IMR-90 (cell line): ENCODE results near the gene NALCN. TPM values are rescaled to one million over a fixed set of nuclear protein-coding genes. Genes with fewer than 3 reads are reported as not detected.

Experiments used
- ATAC-seq: fragments of 200-7000 bp; cut with Tn5 transposase; 2 replicates; pipeline ENCODE4 v1.9.1; 2020; ENCODE audit warnings: low read depth, mild to moderate bottlenecking, moderate library complexity
- BruUV-seq: library from RNA; stranded (reverse); fragments of 400-500 nt; replicated peaks from 2 replicates; lab custom pipeline; 2021; lab: Mats Ljungman, UMichigan
- CTCF ChIA-PET: fragments of 300-600 bp; formaldehyde crosslinking; extraction: SDS; loops from one replicate; lab custom pipeline; 2021; ENCODE audit warnings: antibody characterized with exemption; lab: Yijun Ruan, JAX
- POLR2A ChIA-PET: fragments of 300-600 bp; sonication (Branson Sonifier 250); formaldehyde crosslinking; loops from one replicate; lab custom pipeline; 2022; ENCODE audit warnings: antibody characterized with exemption; ENCODE audit not compliant: unreplicated experiment; lab: Charles Lee
- DNase-seq: peaks from one replicate; pipeline ENCODE4 v3.0.0; 2013
- H2AFZ ChIP-seq: replicated peaks from 2 replicates; pipeline ENCODE3; 2013; ENCODE audit warnings: low read length, mild to moderate bottlenecking; ENCODE audit not compliant: poor library complexity
- H2AK5ac ChIP-seq: 2 replicates; pipeline ENCODE4 v1.6.1; 2013; ENCODE audit warnings: low read depth, low read length, inconsistent platforms
- H2AK9ac ChIP-seq: replicated peaks from 2 replicates; pipeline ENCODE3; 2013; ENCODE audit warnings: mild to moderate bottlenecking, low read depth, low read length, moderate library complexity; ENCODE audit not compliant: poor library complexity
- H2BK120ac ChIP-seq: 2 replicates; pipeline ENCODE4 v1.6.1; 2013; ENCODE audit warnings: low read depth, low read length, inconsistent platforms
- H2BK15ac ChIP-seq: 3 replicates; pipeline ENCODE4 v1.6.1; 2013; ENCODE audit warnings: low read depth, low read length, inconsistent platforms
- H2BK20ac ChIP-seq: 2 replicates; pipeline ENCODE4 v1.6.1; 2013; ENCODE audit warnings: low read depth, mild to moderate bottlenecking, inconsistent platforms, low read length, moderate library complexity
- H2BK5ac ChIP-seq: 2 replicates; pipeline ENCODE4 v1.6.1; 2013; ENCODE audit warnings: mild to moderate bottlenecking, low read depth, low read length, inconsistent platforms; ENCODE audit not compliant: poor library complexity, severe bottlenecking
- H3K14ac ChIP-seq: replicated peaks from 2 replicates; pipeline ENCODE4 v1.6.1; 2013; ENCODE audit warnings: low read depth, low read length, inconsistent platforms
- H3K18ac ChIP-seq: 2 replicates; pipeline ENCODE4 v1.6.1; 2013; ENCODE audit warnings: low read depth, low read length, control low read depth
- H3K23ac ChIP-seq: 2 replicates; pipeline ENCODE4 v1.6.1; 2013; ENCODE audit warnings: low read depth, low read length, inconsistent platforms
- H3K27ac ChIP-seq: 2 replicates; pipeline ENCODE4 v1.5.1; 2013; ENCODE audit warnings: mild to moderate bottlenecking, control low read depth, low read length; ENCODE audit not compliant: insufficient read depth
- H3K27me3 ChIP-seq: 2 replicates; pipeline ENCODE4 v1.6.1; 2013; ENCODE audit warnings: low read length; ENCODE audit not compliant: control insufficient read depth, insufficient read depth
- H3K36me3 ChIP-seq: 2 replicates; pipeline ENCODE4 v1.6.1; 2013; ENCODE audit warnings: low read length, mixed read lengths; ENCODE audit not compliant: control insufficient read depth, insufficient read depth
- H3K4ac ChIP-seq: 2 replicates; pipeline ENCODE4 v1.6.1; 2013; ENCODE audit warnings: low read depth, low read length, inconsistent platforms
- H3K4me1 ChIP-seq: 2 replicates; pipeline ENCODE4 v1.6.1; 2013; ENCODE audit warnings: low read length, mixed read lengths; ENCODE audit not compliant: control insufficient read depth, insufficient read depth
- H3K4me2 ChIP-seq: 2 replicates; pipeline ENCODE4 v1.6.1; 2013; ENCODE audit warnings: low read depth, mild to moderate bottlenecking, control low read depth, low read length, moderate library complexity
- H3K4me3 ChIP-seq: 2 replicates; pipeline ENCODE4 v1.5.1; 2013; ENCODE audit warnings: low read depth, mild to moderate bottlenecking, control low read depth, low read length, moderate library complexity; ENCODE audit not compliant: insufficient read depth
- H3K56ac ChIP-seq: 2 replicates; pipeline ENCODE4 v1.6.1; 2013; ENCODE audit warnings: low read length, inconsistent platforms; ENCODE audit not compliant: insufficient read depth; ENCODE audit errors: extremely low read depth
- H3K79me1 ChIP-seq, 2 experiments: 2 replicates each; pipeline ENCODE4 v1.6.1; 2013; ENCODE audit warnings: low read length in 2 of 2, inconsistent platforms in 1 of 2, low read depth in 1 of 2
- H3K9ac ChIP-seq: 2 replicates; pipeline ENCODE4 v1.6.1; 2013; ENCODE audit warnings: low read depth, low read length, control low read depth
- H3K9me1 ChIP-seq: 2 replicates; pipeline ENCODE4 v1.6.1; 2013; ENCODE audit warnings: low read length, inconsistent platforms; ENCODE audit not compliant: insufficient read depth
- H3K9me3 ChIP-seq: 2 replicates; pipeline ENCODE4 v1.6.1; 2013; ENCODE audit warnings: low read length; ENCODE audit not compliant: control insufficient read depth, insufficient read depth
- H4K20me1 ChIP-seq: 2 replicates; pipeline ENCODE4 v1.6.1; 2013; ENCODE audit warnings: low read length, inconsistent platforms; ENCODE audit not compliant: insufficient read depth
- H4K5ac ChIP-seq: 2 replicates; pipeline ENCODE4 v1.6.1; 2013; ENCODE audit warnings: mild to moderate bottlenecking, low read depth, low read length, control low read depth
- H4K8ac ChIP-seq, 2 experiments: 2 replicates each; pipeline ENCODE4 v1.6.1; 2013; ENCODE audit warnings: low read depth in 2 of 2, low read length in 2 of 2, control low read depth in 1 of 2, inconsistent platforms in 1 of 2
- H4K91ac ChIP-seq: 2 replicates; pipeline ENCODE4 v1.6.1; 2013; ENCODE audit warnings: low read depth, low read length, inconsistent platforms; ENCODE audit not compliant: insufficient read depth
- CEBPB ChIP-seq: IDR thresholded peaks from 2 replicates; pipeline ENCODE4 v1.6.1; 2012; ENCODE audit warnings: low read depth, low read length, improper control_type of control experiment
- CHD1 ChIP-seq: IDR thresholded peaks from 2 replicates; pipeline ENCODE4 v1.6.1; 2012; ENCODE audit warnings: low read depth, low read length, improper control_type of control experiment
- MXI1 ChIP-seq: IDR thresholded peaks from 2 replicates; pipeline ENCODE4 v1.6.1; 2012; ENCODE audit warnings: low read depth, mild to moderate bottlenecking, low read length, moderate library complexity, borderline replicate concordance
- RCOR1 ChIP-seq: IDR thresholded peaks from 2 replicates; pipeline ENCODE4 v1.6.1; 2012; ENCODE audit warnings: mild to moderate bottlenecking, low read length, improper control_type of control experiment; ENCODE audit not compliant: insufficient replicate concordance
- RFX5 ChIP-seq: IDR thresholded peaks from 2 replicates; pipeline ENCODE4 v1.8.0; 2012; ENCODE audit warnings: low read depth, mild to moderate bottlenecking, low read length, moderate library complexity
- WGBS, 2 experiments: methylation state at CpG; one replicate each; pipeline versions ENCODE4 v1.1.5 to v1.1.7; 2013; ENCODE audit warnings: missing lambda C conversion rate in 2 of 2; ENCODE audit not compliant: insufficient read length in 1 of 2; ENCODE audit errors: extremely low coverage in 2 of 2; 5-methylcytosine and 5-hydroxymethylcytosine counted together
- dilution Hi-C: fragments of 300-500 bp; cut with HindIII; formaldehyde crosslinking; loops from one replicate; pipeline ENCODE4 v1.14.3; 2018; ENCODE audit warnings: low sequenced_read_pairs; ENCODE audit not compliant: unreplicated experiment
- in situ Hi-C: fragments of 300-500 bp; cut with MboI; formaldehyde crosslinking; loops from 3 replicates; pipeline ENCODE4 v1.14.3; 2019; ENCODE audit warnings: low sequenced_read_pairs, inconsistent platforms, mixed read lengths
- intact Hi-C: fragments of 100-400 bp; cut with micrococcal nuclease; formaldehyde crosslinking; loops from 2 replicates; pipeline ENCODE4 v1.10.0; 2022
- polyA plus RNA-seq, 3 experiments: library from polyadenylated mRNA; depleted of rRNA; stranded (reverse); fragments of >200 nt; gene quantifications; 2 replicates each; pipeline ENCODE4 v1.2.3, GENCODE V29; 2012; ENCODE audit warnings: low replicate concordance in 1 of 3
- total RNA-seq: library from RNA; depleted of rRNA; stranded (reverse); fragments of >200 nt; gene quantifications from 2 replicates; pipeline ENCODE4 v1.2.3, GENCODE V29; 2012

NALCN gene
- total and polyA plus RNA-seq, 2 of the 4 experiments (the other 2 are of a cell fraction) = 2.9 to 4.8 TPM

GRCh38 chr13:101291646-101292515 is 124.4 kb downstream of the NALCN start (continued):
- no peak for TF ChIP-seq CHD1

- in situ Hi-C loops = no loop called here
Measured at GRCh38 chr13:101291206-101291605, 125.1 kb downstream of the NALCN start.

More at GRCh38 chr13:101291206-101291605, 125.1 kb downstream of the NALCN start:
- no peaks in the 10 kb centered on the region for H3K27me3 ChIP-seq
- POLR2A ChIA-PET = no interaction called here
- no peak for ATAC-seq
- intact Hi-C loops (no loop called here), dilution Hi-C loops (no loop called here)
- H2BK15ac ChIP-seq = no peak overlapping the region
- no peaks in the 10 kb centered on the region for H3K36me3 ChIP-seq
- no CpG with 5 or more reads among the region's 2 CpGs for WGBS, 2 experiments
- no peak overlapping the region for H2AK5ac ChIP-seq
- no peak overlapping the region for H4K91ac ChIP-seq
- peaks cover 2% of the 10 kb centered on the region; the same call in 1 of the 2 replicates for H3K9me1 ChIP-seq
- no peak overlapping the region for H2BK5ac ChIP-seq
- H3K4me1 ChIP-seq = peaks cover 3% of the 10 kb centered on the region
- H3K56ac ChIP-seq = no peak overlapping the region
- no peak overlapping the region for H3K9ac ChIP-seq
- TF ChIP-seq RFX5 (no peak), CEBPB (no peak), RCOR1 (no peak), MXI1 (no peak)
- CTCF ChIA-PET = interaction anchor here (0.6 kb wide), 1 partner anchor 13 kb away, joined by 3 read pairs; no protein-coding TSS in a partner anchor
- H3K14ac ChIP-seq = no peak overlapping the region
- H4K20me1 ChIP-seq = no peaks in the 10 kb centered on the region
- H2BK120ac ChIP-seq = no peak overlapping the region
- H3K27ac ChIP-seq = no peak overlapping the region
- H3K79me1 ChIP-seq = no peaks in the 10 kb centered on the region
- H3K4me2 ChIP-seq = no peak overlapping the region
- no peak overlapping the region for H3K4ac ChIP-seq
- H3K18ac ChIP-seq = no peak overlapping the region
- no peak overlapping the region for H3K23ac ChIP-seq
- peaks cover 1% of the 10 kb centered on the region; the same call in 1 of the 2 replicates for H3K9me3 ChIP-seq
- H3K4me3 ChIP-seq = no peak overlapping the region
- no peak overlapping the region; a peak in 1 of 4 replicates for H4K8ac ChIP-seq
- peak; percentile 39 for DNase-seq
- H2AFZ ChIP-seq = no peak overlapping the region
- BruUV-seq = no TSS peak
- H2BK20ac ChIP-seq = no peak overlapping the region
- H4K5ac ChIP-seq = no peak overlapping the region
- no peak overlapping the region for H2AK9ac ChIP-seq
